SJCRH30 (cell line): Measurements from ENCODE around the gene SNX4. TPM values are rescaled to one million over a fixed set of nuclear protein-coding genes. Genes with fewer than 3 reads are reported as not detected.
A peak's percentile ranks its signal among the peaks of the same experiment; 100 is the strongest.
"Not testable (repeated sequence)": the region's sequence is repeated elsewhere in the genome, so short reads cannot be mapped to it uniquely, and the experiment has no call there.

Experiments
- DNase-seq, 2 experiments: peaks; one replicate each; pipeline ENCODE4 v3.0.0-alpha.2; 2015 to 2020
- H3K27ac ChIP-seq: fragments of 250-450 bp; sonication (Bioruptor Pico); 2 replicates; pipeline ENCODE4 v1.5.1; 2020; ENCODE audit warnings: mild to moderate bottlenecking, moderate library complexity
- H3K27me3 ChIP-seq: fragments of 250-450 bp; sonication (Bioruptor Pico); 2 replicates; pipeline ENCODE4 v1.5.1; 2020; ENCODE audit warnings: mild to moderate bottlenecking, moderate library complexity
- H3K36me3 ChIP-seq: fragments of 250-450 bp; sonication (Bioruptor Pico); 2 replicates; pipeline ENCODE4 v1.5.1; 2020; ENCODE audit warnings: mild to moderate bottlenecking, moderate library complexity
- H3K4me1 ChIP-seq: fragments of 250-450 bp; sonication (Bioruptor Pico); 2 replicates; pipeline ENCODE4 v1.5.1; 2020; ENCODE audit warnings: mild to moderate bottlenecking, moderate library complexity
- H3K4me3 ChIP-seq: fragments of 250-450 bp; sonication (Bioruptor Pico); 2 replicates; pipeline ENCODE4 v1.5.1; 2020; ENCODE audit warnings: mild to moderate bottlenecking, moderate library complexity
- H3K9me3 ChIP-seq: fragments of 250-450 bp; sonication (Bioruptor Pico); replicated peaks from 2 replicates; pipeline ENCODE4 v1.5.1; 2020; ENCODE audit warnings: mild to moderate bottlenecking, moderate library complexity
- total RNA-seq: library from RNA; depleted of rRNA; stranded (reverse); fragments of >200 nt; shearing (Covaris generic); gene quantifications from 2 replicates; pipeline ENCODE4 v1.2.3, GENCODE V29; 2014; rRNA removed

The SNX4 gene
- total RNA-seq = 59.8 and 65.5 TPM in 2 replicates

DNA sequence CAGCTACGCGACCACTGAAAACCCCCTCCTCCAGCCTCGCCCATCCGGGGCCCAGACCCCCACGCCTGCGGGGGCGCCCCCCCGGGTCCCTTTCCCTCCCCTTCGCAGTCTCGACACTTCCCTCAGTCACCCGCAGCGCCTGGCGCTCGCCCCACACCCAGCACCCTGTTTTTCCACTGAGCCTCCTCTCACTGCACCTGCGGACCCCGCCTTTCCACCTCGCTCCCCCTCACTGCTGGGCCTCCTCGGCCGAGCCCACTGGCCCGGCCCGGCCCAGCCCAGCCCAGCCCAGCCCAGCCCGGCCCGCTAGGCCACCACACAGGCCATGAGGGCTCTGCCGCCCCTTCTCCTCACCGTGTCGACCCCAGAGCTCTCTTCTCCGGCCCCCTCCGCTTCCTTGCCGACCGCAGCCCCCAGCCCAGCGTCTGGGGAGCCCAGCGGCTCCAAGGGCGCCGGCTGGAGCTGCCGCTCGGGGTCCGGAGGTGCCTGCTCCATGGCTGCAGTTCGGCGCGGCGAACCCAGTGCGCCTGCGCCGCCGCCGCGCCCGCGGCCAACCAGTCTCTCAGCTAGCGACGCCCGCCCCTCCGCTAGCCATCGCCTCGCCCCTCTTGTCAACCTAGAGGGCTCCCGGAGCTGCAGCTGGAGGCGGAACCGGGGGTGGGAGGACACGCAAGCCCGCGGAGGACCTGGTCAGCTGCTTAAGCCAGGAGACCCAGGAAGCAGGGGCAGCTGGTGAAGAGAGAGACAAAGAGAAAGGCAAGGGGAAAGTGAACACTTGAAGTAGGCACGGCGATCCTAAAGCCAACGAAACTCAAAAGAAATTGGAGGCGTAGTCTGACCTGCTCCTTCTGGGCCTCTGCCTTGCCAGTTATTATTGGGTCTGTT, at the start of gene SNX4:
Gene SNX4 (minus strand): TSS at position 525 of the 885 bp plus-strand sequence. CDS start 30 bp downstream, at position 495.
- H3K4me3 ChIP-seq = peak within 1 kb of the TSS; percentile 91
- no peaks in the 10 kb centered on the region for H3K9me3 ChIP-seq
- no peaks in the 10 kb centered on the region for H3K4me1 ChIP-seq
- H3K27me3 ChIP-seq = no peaks in the 10 kb centered on the region
- peak; percentile 96 to 98 for DNase-seq
- peak within 1 kb of the TSS; percentile 65 for H3K27ac ChIP-seq
- H3K36me3 ChIP-seq = peaks cover 10% of the 10 kb centered on the region

DNA sequence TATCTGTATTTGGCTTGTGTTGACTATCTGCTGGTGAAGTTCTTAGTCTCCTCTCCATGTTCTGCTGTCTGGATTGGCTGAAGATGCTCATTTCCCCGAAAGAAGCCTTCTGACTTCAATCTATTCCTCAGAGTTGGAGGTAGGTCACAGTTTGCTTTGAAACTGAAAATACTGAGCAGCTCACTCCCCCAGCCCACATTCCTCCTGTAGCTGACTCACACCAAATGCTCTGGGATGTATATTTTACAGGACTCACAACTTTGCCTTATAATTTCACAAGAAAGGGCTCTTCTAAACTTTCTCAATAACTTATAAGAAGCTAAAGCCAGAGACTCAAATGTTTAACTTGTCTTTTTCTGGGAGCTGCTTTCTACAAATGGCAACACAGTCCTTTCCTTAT, 36.3 kb upstream of the SNX4 start:
- no peaks in the 10 kb centered on the region for H3K4me1 ChIP-seq
- DNase-seq = no peak
- no peaks in the 10 kb centered on the region for H3K9me3 ChIP-seq
- H3K36me3 ChIP-seq = peaks cover 40% of the 10 kb centered on the region
- no peak overlapping the region for H3K4me3 ChIP-seq
- no peaks in the 10 kb centered on the region for H3K27me3 ChIP-seq
- no peak overlapping the region for H3K27ac ChIP-seq

DNA sequence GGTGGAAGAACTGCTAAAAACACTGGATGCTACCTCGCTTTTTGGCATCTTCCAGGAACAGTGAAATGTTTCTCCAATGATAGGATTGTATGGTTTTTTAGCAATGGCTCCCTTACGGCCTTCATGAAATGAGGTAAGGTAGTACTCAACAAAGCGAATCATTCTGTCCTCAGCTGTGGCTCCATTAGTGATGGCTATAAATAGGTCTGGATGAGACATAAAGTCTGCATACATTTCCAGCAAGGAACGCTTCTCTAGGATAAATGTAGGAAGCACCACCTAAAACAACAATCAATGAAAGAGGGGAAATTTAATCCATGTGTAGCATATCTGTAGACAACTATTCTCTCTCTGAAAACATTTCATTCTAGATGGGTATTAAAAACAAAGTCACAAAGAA, 32.4 kb upstream of the SNX4 start:
- Histone ChIP-seq H3K9me3 (no peaks in the 10 kb centered on the region), H3K4me3 (no peak overlapping the region), H3K36me3 (peaks cover 34% of the 10 kb centered on the region), H3K27ac (no peak overlapping the region), H3K4me1 (no peaks in the 10 kb centered on the region), H3K27me3 (no peaks in the 10 kb centered on the region)
- no peak for DNase-seq

DNA sequence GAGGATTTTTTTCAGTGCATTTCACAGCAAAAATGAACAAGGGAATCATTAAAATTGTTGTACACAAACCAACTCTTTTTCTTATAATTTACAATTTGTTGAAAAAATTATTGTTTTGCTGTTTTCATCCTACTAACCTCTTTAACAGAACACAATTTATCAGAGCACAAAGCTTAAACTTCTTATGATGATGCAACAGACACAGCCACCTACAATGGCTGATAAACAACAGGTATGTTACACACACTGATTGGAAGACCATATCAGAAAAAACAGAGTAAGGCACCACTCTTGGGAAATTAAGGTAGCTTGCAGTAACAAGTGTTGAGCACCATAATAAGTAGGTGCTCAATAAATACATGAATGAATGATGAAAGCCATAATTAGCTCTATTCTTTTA, 8.9 kb upstream of the SNX4 start:
- H3K36me3 ChIP-seq = peaks cover 23% of the 10 kb centered on the region
- H3K4me1 ChIP-seq = no peaks in the 10 kb centered on the region
- DNase-seq = no peak
- no peaks in the 10 kb centered on the region for H3K27me3 ChIP-seq
- H3K27ac ChIP-seq = no peak overlapping the region
- no peaks in the 10 kb centered on the region for H3K9me3 ChIP-seq
- H3K4me3 ChIP-seq = no peak overlapping the region

DNA sequence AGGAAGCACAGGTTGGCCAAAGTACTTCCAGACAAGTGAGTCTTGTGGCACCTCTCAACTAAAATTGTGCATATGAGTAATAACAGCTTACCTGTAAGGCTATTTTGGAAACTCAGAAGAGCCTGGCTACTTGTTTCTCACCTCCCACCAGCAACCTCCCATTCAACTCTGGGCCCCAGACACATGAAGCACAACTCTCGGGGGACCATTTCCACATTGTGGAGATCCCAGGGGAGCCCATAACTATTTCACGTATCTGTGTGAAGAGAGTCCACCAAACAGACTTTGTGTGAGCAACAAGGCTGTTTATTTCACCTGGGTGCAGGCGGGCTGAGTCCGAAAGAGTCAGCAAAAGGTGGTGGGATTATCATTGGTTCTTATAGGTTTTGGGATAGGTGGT, 5.2 kb upstream of the SNX4 start:
- no peak overlapping the region for H3K4me3 ChIP-seq
- DNase-seq = no peak
- H3K4me1 ChIP-seq = no peaks in the 10 kb centered on the region
- H3K9me3 ChIP-seq = no peaks in the 10 kb centered on the region
- H3K36me3 ChIP-seq = peaks cover 15% of the 10 kb centered on the region
- H3K27ac ChIP-seq = no peak overlapping the region
- H3K27me3 ChIP-seq = no peaks in the 10 kb centered on the region

DNA sequence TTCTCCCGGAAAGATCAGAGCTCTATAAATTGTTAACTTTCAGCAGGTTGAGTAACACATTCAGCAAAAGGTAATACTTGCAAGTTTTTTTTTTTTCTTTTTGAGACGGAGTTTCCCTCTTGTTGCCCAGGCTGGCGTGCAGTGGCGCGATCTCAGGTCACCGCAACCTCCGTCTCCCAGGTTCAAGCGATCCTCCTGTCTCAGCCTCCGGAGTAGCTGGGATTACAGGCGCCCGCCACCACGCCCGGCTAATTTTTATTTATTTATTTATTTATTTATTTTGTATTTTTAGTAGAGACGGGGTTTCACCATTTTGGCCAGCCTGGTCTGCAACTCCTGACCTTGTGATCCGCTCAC, 539 bp upstream of the SNX4 start:
- DNase-seq, H3K4me1 ChIP-seq, H3K9me3 ChIP-seq, H3K27me3 ChIP-seq, H3K36me3 ChIP-seq: not testable (repeated sequence)
- H3K27ac ChIP-seq = peak overlapping the region; percentile 65
- H3K4me3 ChIP-seq = peak overlapping the region; percentile 91

DNA sequence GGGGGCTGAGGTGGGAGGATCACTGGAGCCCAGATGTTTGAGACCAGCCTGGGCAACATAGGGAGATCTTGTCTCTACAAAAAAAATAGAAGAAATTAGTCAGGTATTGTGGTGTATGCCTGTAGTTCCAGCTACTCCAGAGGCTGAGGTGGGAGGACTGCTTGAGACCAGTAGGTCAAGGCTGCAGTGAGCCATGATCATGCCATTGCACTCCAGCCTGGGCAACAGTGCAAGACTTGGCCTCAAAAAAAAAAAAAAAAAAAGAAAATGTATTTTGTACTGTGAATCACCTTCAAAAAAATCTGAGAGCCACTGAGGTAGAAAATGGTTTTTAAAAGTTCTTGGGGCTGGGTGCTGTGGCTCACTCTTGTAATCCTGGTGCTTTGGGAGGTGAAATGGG, 4.6 kb downstream of the SNX4 start:
- Histone ChIP-seq H3K27me3 (no peaks in the 10 kb centered on the region), H3K27ac (no peak overlapping the region), H3K36me3 (peaks cover 36% of the 10 kb centered on the region), H3K4me1 (no peaks in the 10 kb centered on the region), H3K4me3 (no peak overlapping the region), H3K9me3 (no peaks in the 10 kb centered on the region)
- DNase-seq = no peak

DNA sequence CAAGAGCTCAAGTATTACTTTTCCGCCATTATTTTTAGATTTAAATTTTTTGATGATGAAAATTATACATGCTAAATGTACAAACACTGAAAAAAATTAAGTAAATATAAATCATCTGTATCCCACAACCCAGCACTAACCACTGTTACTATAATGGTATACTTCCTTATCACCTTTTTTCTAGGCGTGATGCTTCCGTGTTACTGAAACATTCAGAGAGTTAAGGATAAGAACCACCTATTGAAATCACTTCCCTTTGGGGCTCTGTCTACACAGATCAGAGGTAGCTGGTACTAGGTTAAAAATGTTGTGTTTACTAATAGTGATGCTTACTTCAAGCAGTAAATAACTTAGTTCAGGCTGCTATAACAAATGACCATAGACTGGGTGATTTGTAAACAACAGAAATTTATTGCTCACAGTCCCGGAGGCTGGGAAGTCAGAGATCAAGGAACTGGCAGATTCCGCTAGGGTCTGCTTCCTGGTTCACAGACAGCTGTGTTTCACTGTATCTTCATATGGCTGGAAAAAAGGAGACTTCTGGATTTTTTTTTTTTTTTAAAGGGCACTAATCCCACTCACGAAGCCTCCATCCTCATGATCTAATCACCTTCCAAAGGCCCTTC, 6.4 kb downstream of the SNX4 start:
- peaks cover 48% of the 10 kb centered on the region for H3K36me3 ChIP-seq
- no peak overlapping the region for H3K27ac ChIP-seq
- no peaks in the 10 kb centered on the region for H3K4me1 ChIP-seq
- no peaks in the 10 kb centered on the region for H3K27me3 ChIP-seq
- no peak for DNase-seq
- H3K9me3 ChIP-seq = peaks cover 5% of the 10 kb centered on the region; the same call in 1 of the 2 replicates
- H3K4me3 ChIP-seq = no peak overlapping the region

DNA sequence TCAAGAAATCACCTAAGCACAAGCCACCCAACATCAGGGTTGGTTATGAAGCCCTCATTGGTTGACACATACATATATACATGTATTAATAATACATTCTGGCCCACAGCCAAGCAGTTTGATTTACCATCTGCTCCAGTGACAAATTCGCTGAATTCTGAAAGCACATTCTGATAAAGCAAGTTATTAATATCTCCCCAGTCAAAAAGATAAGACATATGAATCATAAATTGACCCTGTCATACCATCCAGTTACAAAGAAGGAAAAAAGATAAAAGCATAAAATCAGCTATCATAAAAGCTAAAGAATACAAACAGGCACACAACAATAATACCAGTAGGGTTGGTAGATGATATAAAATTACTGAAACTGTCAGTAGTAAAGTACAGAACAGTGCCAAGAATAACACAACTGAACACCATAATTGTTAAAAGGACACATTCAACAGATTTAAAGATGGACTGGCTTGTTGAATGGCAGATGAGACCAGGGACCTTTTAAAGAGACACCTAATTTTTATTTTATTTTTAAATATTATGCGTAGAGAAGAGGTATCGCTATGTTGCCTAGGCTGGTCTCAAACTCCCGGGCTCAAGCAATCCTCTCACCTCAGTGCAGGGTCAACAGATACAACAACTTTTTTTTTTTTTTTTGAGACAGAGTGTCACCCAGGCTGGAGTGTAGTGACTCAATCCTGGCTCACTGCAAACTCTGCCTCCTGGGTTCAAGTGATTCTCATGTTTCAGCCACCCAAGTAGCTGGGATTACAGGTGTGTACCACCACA, 7.7 kb downstream of the SNX4 start:
- Histone ChIP-seq H3K27ac (no peak overlapping the region), H3K9me3 (peaks cover 13% of the 10 kb centered on the region; the same call in 1 of the 2 replicates), H3K4me3 (no peak overlapping the region), H3K4me1 (no peaks in the 10 kb centered on the region), H3K27me3 (no peaks in the 10 kb centered on the region), H3K36me3 (peaks cover 57% of the 10 kb centered on the region)
- peak in 1 of 2 experiments; percentile 38 for DNase-seq

DNA sequence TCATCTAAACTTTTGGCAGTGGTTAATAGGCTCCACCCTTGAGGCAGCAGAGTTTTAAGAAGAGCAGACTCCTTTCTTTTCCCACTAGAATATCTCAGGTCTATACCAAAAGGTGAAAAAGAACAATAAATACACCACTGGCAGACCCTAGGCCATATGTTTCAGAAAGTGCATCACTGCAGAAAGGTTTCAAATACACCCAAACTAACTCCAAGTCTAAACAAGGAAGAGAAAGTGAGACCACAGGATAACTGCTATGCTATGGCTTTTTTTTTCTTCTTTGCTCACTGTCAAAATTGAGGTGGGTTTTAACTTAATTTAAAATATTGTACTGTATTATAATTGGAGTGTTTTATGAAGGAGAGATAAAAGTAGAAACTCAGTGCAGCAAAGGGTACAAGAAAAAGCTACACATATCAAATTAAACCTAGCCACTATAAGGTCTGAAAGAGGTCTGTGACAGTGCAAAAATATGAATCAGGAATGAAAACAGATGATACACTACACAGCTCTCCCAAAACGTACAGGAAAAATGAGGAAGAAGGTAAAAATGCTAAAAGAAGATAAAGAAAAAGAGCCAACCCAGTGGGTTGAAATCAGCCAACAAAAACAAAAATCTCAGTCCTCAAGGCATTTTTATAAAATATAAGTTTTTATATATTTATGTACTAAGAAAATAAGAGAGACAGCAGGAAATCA, 8.4 kb downstream of the SNX4 start:
- no peaks in the 10 kb centered on the region for H3K27me3 ChIP-seq
- H3K27ac ChIP-seq = no peak overlapping the region
- H3K9me3 ChIP-seq = peaks cover 13% of the 10 kb centered on the region; the same call in 1 of the 2 replicates
- peaks cover 60% of the 10 kb centered on the region for H3K36me3 ChIP-seq
- H3K4me3 ChIP-seq = no peak overlapping the region
- no peak for DNase-seq
- H3K4me1 ChIP-seq = no peaks in the 10 kb centered on the region

DNA sequence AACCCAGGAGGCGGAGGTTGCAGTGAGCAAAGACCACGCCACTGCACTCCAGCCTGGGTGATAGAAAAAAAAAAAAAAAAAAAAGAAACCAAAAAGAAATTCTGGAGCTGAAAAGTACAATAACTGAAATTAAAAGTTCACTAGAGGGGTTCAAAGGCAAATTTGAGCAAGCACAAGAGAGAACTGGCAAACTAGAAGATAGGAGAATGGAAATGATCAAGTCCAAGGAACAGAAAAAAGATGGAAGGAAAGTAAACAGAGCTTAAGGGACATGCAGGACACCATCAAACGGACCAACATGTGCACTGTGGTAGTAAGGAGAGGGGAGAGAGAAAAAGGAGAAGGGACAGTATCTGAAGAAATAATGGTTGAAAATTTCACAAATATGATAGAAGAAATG, 12.9 kb downstream of the SNX4 start:
- no peak for DNase-seq
- Histone ChIP-seq H3K36me3 (peaks cover 66% of the 10 kb centered on the region), H3K27ac (no peak overlapping the region), H3K9me3 (peaks cover 13% of the 10 kb centered on the region; the same call in 1 of the 2 replicates), H3K4me1 (no peaks in the 10 kb centered on the region), H3K27me3 (no peaks in the 10 kb centered on the region), H3K4me3 (no peak overlapping the region)

DNA sequence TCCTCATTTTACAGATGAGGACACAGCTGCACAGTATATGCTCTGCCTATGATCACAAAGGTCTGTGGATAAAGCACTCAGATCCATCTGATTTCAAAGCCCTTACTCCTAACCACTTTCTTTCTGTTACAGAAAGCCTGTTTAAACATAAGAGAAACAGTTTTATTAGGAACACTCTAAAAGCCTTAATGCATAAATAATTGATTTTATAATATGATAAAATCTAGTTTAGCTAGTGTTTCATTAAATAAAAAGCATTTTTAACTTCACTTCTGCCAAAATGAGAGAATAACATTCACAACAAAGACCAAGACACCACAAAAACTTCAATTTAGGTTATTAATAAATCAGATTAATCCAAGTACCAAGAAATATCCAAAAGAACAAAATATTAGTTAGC, 21.4 kb downstream of the SNX4 start:
- H3K27ac ChIP-seq = no peak overlapping the region
- no peak for DNase-seq

DNA sequence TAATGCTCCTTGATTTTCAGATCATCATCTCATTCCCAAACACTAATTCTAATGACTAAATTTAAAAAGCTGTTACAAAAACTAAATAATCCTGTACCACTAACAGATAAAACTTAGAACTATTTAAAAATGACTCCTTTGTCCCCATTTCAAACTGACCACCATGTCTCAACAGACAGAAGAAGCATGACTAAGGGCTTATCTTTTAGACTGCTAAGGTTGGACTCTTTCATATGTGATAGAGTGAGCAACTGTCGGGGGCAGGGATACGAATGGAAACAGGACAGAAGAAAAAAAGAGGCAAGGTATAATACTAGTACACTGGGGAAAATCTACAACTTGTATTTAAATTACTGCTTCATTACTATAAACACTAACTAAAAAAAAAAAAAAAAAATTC, 23.3 kb downstream of the SNX4 start:
- H3K4me1 ChIP-seq = no peaks in the 10 kb centered on the region
- H3K4me3 ChIP-seq = no peak overlapping the region
- DNase-seq = no peak
- no peaks in the 10 kb centered on the region for H3K27me3 ChIP-seq
- H3K36me3 ChIP-seq = peaks cover 63% of the 10 kb centered on the region
- no peak overlapping the region for H3K27ac ChIP-seq
- H3K9me3 ChIP-seq = no peaks in the 10 kb centered on the region; the same call in 1 of the 2 replicates

More for the DNA sequence above, 21.4 kb downstream of the SNX4 start:
- Histone ChIP-seq H3K27me3 (no peaks in the 10 kb centered on the region), H3K9me3 (no peaks in the 10 kb centered on the region; the same call in 1 of the 2 replicates), H3K4me3 (no peak overlapping the region), H3K4me1 (no peaks in the 10 kb centered on the region), H3K36me3 (peaks cover 69% of the 10 kb centered on the region)

DNA sequence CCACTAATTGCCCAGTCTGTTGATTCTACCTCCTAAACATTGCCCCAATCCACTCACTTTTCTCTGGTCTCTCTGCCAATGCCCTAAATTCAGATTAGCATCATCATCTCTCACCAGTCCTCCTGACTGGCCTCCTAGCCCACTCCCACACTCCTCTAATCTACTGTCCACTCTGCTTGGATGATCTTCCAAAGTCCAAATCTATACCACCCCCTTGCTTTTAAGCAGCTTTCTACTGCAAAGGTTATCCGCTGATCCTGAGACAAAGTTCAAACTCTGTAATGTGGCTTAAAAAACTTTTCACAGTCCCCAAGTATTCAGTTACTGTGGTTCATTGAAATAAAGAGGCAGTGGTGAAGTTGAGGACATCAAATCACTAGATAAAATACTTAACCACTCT, 37.6 kb downstream of the SNX4 start:
- no peak overlapping the region for H3K4me3 ChIP-seq
- no peaks in the 10 kb centered on the region for H3K4me1 ChIP-seq
- no peaks in the 10 kb centered on the region for H3K9me3 ChIP-seq
- H3K36me3 ChIP-seq = peaks cover 34% of the 10 kb centered on the region
- H3K27ac ChIP-seq = no peak overlapping the region
- H3K27me3 ChIP-seq = no peaks in the 10 kb centered on the region
- DNase-seq = no peak
